Stimulated activated effector memory CD8-positive, alpha-beta T cell treated with anti-CD3 and anti-CD28 coated beads, Interleukin-12 subunit alpha, Interleukin-12 subunit beta, amount 100 ng/mL, for 72 hours (primary cell): ENCODE data around the gene RIN3.
"Not testable (repeated sequence)": the region's sequence is repeated elsewhere in the genome, so short reads cannot be mapped to it uniquely, and the experiment has no call there.

Source experiments
- ATAC-seq: fragments of 150-1000 bp; cut with Tn5 transposase; 2 replicates; pipeline ENCODE4 v1.10.0; 2021
- DNase-seq, 2 donors: peaks; one replicate each; pipeline ENCODE4 v3.0.0; 2021 to 2022; ENCODE audit warnings: low spot score in 2 of 2
- H3K27ac Mint-ChIP-seq: one replicate; pipeline ENCODE4 v1.8.0; 2022; ENCODE audit warnings: mild to moderate bottlenecking, mixed read lengths
- H3K36me3 Mint-ChIP-seq: one replicate; pipeline ENCODE4 v1.8.0; 2022; ENCODE audit warnings: mild to moderate bottlenecking, mixed read lengths
- H3K4me1 Mint-ChIP-seq: one replicate; pipeline ENCODE4 v1.8.0; 2022; ENCODE audit warnings: mixed read lengths
- H3K4me3 Mint-ChIP-seq: one replicate; pipeline ENCODE4 v1.8.0; 2022; ENCODE audit warnings: mild to moderate bottlenecking, mixed read lengths
- H3K9me3 Mint-ChIP-seq: one replicate; pipeline ENCODE4 v1.8.0; 2022; ENCODE audit warnings: mixed read lengths

Gene RIN3

GRCh38 chr14:92678766-92679165 is 165.2 kb downstream of the RIN3 start:
- Mint-ChIP-seq H3K4me1 (peaks cover 49% of the 10 kb centered on the region), H3K9me3 (no peaks in the 10 kb centered on the region), H3K27ac (peak overlapping the region; percentile 40), H3K36me3 (peaks cover 95% of the 10 kb centered on the region), H3K4me3 (no peak overlapping the region)
- DNase-seq (no peak), ATAC-seq (no peak)

GRCh38 chr14:92679246-92679645 is 165.7 kb downstream of the RIN3 start:
- DNase-seq (no peak), ATAC-seq (no peak)
- Mint-ChIP-seq H3K4me3 (no peak overlapping the region), H3K9me3 (no peaks in the 10 kb centered on the region), H3K36me3 (peaks cover 95% of the 10 kb centered on the region), H3K27ac (peak overlapping the region; percentile 63), H3K4me1 (peaks cover 49% of the 10 kb centered on the region)

DNA sequence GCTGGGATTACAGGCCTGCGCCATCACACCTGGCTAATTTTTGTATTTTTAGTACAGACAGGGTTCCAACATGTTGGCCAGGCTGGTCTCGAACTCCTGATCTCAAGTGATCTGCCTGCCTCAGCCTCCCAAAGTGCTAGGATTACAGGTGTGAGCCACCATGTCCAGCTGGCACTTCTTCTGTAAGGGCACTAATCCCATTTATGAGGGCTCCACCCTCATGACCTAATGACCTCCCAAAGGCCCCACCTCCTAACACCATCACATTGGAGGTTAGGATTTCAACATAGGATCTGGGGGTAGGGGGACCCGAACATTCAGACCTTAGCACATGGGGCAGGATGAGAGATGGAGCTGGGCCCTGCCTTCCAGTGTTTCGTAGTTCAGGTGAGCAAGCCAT is 166.7 kb downstream of the RIN3 start:
- not testable (repeated sequence) for ATAC-seq, H3K9me3 Mint-ChIP-seq, DNase-seq, H3K4me3 Mint-ChIP-seq
- Mint-ChIP-seq H3K27ac (peak overlapping the region; percentile 63), H3K4me1 (peaks cover 48% of the 10 kb centered on the region), H3K36me3 (peaks cover 92% of the 10 kb centered on the region)

DNA sequence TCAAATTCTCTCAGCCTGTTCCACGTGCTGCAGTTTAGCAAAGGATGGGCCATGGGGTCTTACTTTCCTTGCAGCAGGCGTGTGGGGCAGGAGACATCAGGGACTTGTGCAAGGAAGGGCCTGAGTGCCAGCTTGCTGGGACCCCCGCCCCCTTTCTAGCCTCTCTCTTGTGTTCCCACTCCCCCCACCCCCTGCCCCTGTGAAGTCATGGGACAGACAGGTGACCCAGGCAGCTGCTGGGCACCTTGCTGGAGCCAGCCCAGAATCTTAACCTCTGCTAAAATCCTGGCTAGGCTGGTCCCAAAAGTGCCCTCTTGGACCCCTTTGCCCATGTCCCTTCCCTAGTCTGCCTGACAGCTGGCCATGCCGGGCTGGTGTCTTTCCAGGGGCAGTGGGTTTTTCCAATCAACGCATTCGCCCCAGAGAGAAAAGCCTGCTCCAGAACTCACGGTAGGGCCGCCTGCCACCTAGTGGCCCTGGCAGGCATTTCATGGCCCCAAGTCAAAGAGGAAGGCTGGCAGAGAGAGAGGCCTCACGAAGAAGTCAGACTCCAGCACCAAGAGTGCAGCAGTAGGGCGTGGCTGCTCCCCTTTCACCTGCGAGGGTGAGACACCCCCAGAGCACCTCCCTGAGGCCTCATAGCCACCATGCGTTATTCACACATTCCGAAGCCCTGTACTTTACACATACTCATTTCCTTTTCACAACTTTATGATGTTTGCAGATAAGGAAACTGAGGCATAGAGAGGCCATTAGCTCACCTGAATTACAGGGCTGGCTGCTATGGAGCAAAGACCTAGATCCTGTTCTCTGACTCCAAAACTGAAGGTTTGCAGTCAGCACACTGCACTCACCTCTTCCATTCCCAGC is 167.4 kb downstream of the RIN3 start:
- ATAC-seq, result peak; percentile 53
- DNase-seq, result peak; percentile 71 to 86
- H3K36me3 Mint-ChIP-seq, result peaks cover 92% of the 10 kb centered on the region
- H3K27ac Mint-ChIP-seq, result peak overlapping the region; percentile 84
- no peaks in the 10 kb centered on the region for H3K9me3 Mint-ChIP-seq
- H3K4me3 Mint-ChIP-seq, result no peak overlapping the region
- H3K4me1 Mint-ChIP-seq, result peaks cover 41% of the 10 kb centered on the region

DNA sequence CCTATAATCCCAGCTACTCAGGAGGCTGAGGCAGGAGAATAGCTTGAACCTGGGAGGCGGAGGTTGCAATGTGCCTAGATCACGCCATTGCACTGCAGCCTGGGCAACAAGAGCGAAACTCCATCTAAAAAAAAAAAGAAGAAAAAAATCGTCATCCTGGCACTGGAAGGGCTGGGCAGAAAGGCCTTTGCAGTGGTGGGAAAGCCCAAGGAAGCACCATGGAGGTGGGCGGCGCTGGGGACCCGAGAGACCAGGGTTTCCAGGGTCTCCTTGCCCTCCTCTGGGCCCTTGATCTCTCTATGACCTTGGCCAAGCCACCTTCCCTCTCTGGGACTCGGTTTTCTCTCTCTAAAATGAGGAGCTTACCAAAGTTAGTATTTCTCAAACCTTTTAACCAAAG is 169.5 kb downstream of the RIN3 start:
- ATAC-seq (no peak), DNase-seq (no peak)
- H3K9me3 Mint-ChIP-seq, result no peaks in the 10 kb centered on the region
- peak overlapping the region; percentile 17 for H3K27ac Mint-ChIP-seq
- no peak overlapping the region for H3K4me3 Mint-ChIP-seq
- peaks cover 82% of the 10 kb centered on the region for H3K36me3 Mint-ChIP-seq
- H3K4me1 Mint-ChIP-seq, result peaks cover 21% of the 10 kb centered on the region

GRCh38 chr14:92684801-92685560 is 171.4 kb downstream of the RIN3 start:
- Mint-ChIP-seq H3K36me3 (peaks cover 81% of the 10 kb centered on the region), H3K4me1 (peaks cover 13% of the 10 kb centered on the region), H3K9me3 (no peaks in the 10 kb centered on the region), H3K4me3 (no peak overlapping the region), H3K27ac (peak overlapping the region; percentile 32)
- ATAC-seq (no peak), DNase-seq (no peak)

DNA sequence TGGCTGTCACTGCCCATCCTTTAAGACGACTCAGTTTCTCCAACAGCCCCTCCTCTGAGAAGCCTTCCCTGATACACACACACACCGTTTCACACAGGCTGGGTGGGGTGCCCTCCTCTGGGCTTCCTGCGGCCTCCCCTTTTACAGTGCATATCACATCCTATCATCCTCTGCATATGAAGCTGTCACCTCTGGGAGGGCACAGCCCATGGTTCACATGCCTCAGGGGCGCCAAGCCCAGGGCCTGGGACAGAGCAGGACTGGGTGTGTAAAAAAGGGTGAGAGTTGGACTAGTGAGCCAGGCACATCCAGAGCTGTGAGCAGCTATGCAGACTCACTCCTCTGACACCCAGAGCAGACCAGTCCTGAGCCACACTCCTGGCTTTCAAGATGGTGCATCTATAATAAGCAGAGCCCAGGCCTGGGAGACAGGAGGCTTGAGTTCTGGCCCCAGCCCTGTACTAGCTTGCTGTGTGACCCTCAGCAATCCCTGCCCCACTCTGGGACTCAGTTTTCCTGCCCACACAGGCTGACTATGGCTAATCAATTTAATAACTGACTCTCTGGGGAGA is 172.3 kb downstream of the RIN3 start:
- H3K9me3 Mint-ChIP-seq, result no peaks in the 10 kb centered on the region
- ATAC-seq (no peak), DNase-seq (no peak)
- H3K4me3 Mint-ChIP-seq, result no peak overlapping the region
- H3K36me3 Mint-ChIP-seq, result peaks cover 86% of the 10 kb centered on the region
- H3K27ac Mint-ChIP-seq, result peak overlapping the region; percentile 32
- H3K4me1 Mint-ChIP-seq, result peaks cover 13% of the 10 kb centered on the region

DNA sequence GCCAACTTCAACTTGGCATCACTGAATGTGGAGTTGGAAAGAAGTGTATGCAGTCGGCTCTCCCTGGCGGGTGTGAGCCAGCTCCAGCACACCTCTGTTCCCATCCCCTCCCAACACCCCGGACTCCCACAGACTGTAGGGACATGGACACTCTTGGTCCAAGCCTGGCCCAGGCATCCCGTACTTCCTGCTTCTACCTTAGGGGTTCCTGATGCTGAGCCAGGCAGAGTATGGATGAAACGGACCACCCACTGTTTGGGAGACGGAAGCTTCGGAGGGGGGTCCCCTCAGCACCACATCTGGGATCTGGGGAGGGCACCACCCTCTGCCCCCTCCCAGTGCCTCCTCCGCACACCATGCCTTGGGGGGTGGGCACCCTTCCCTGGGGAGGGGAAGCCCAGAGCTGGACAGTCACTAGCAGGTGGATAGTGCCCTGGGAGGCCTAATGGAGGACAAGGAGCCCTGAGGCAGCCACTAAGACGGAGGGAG is 172.9 kb downstream of the RIN3 start:
- no peaks in the 10 kb centered on the region for H3K9me3 Mint-ChIP-seq
- peaks cover 7% of the 10 kb centered on the region for H3K4me1 Mint-ChIP-seq
- H3K27ac Mint-ChIP-seq, result no peak overlapping the region
- H3K36me3 Mint-ChIP-seq, result peaks cover 82% of the 10 kb centered on the region
- DNase-seq, result no peak
- no peak for ATAC-seq
- no peak overlapping the region for H3K4me3 Mint-ChIP-seq

GRCh38 chr14:92686900-92687427 is 173.4 kb downstream of the RIN3 start:
- Mint-ChIP-seq H3K27ac (no peak overlapping the region), H3K4me3 (no peak overlapping the region), H3K36me3 (peaks cover 76% of the 10 kb centered on the region), H3K9me3 (no peaks in the 10 kb centered on the region), H3K4me1 (peaks cover 10% of the 10 kb centered on the region)
- peak; percentile 17 for ATAC-seq
- DNase-seq, result peak in 1 of 2 donors; percentile 91

DNA sequence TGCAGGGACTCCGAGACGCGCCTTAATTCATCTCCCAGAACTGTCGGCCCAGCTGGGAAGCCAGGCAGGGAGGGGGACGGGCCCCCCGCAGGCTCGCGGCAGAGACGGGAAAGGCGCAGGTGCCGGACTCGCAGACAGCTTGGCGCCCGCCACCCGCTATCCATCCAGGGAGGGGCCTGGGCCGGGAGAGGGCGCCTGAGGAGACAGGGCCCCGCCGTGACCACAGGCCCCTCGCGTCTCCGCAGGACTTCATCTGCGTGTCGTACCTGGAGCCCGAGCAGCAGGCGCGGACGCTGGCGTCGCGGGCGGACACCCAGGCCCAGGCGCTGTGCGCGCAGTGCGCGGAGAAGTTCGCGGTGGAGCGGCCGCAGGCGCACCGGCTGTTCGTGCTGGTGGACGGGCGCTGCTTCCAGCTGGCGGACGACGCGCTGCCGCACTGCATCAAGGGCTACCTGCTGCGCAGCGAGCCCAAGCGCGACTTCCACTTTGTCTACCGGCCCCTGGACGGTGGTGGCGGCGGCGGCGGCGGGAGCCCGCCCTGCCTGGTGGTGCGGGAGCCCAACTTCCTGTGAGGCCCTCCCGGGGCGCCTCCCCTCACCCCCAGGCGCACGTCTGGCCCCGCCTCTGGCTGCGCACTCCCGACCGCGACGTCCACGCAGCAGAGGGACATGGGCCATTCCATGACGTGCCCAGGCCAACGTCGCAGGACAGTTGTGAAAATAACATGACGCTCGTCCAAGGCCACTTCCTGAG is 174.3 kb downstream of the RIN3 start:
- Mint-ChIP-seq H3K9me3 (no peaks in the 10 kb centered on the region), H3K4me1 (peaks cover 19% of the 10 kb centered on the region), H3K4me3 (no peak overlapping the region), H3K27ac (no peak overlapping the region), H3K36me3 (peaks cover 68% of the 10 kb centered on the region)
- ATAC-seq, result no peak
- no peak for DNase-seq

DNA sequence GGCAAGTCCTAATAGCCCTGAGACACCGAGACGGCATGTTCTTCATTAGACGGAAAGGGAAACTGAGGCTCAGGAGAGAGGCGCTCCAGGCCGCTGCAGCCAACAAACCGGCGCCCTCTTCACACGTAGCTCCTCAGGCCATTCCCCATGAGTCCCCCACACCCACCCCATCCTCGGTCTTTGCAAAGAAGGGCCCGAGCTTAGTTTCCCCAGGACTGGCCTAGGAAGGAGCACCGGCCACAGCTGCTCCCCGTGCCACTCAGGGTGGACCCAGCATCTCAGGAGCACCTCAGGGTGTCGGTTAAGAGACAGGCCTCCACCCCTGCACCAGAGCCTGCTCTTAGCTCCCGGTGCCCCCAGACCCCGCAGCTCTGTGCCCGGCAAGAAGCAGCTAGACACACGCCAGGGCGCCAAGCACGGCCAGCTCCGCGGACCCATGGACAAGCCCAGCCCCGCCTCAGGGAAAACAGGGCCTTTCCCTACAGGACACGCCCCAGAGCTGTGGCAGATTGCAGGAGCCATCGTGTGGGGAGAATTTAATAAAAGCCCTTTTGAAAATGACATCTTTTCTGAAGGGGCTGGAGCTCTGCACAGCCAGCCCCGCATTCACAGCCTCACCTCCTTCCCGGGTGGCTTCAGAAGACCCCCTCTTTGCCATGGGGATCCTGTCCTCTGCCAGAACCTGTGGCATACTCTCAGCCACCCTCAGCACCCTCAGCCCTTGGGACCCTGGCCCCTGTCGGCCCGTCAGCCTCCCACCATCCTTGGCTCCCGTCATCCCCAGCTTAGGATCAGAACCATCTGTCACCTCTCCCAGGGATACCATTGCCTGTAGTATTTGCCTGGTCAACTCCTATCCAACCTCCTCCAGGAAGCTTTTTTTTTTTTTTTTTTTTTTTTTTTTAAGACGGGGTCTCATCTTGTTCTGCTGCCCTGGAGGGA is 175.1 kb downstream of the RIN3 start:
- H3K4me1 Mint-ChIP-seq, result peaks cover 24% of the 10 kb centered on the region
- no peaks in the 10 kb centered on the region for H3K9me3 Mint-ChIP-seq
- H3K36me3 Mint-ChIP-seq, result peaks cover 59% of the 10 kb centered on the region
- ATAC-seq, result no peak
- H3K4me3 Mint-ChIP-seq, result no peak overlapping the region
- no peak overlapping the region for H3K27ac Mint-ChIP-seq
- no peak for DNase-seq

- Mint-ChIP-seq H3K36me3 (peaks cover 53% of the 10 kb centered on the region), H3K4me3 (no peak overlapping the region), H3K27ac (peak overlapping the region; percentile 23), H3K4me1 (peaks cover 32% of the 10 kb centered on the region), H3K9me3 (no peaks in the 10 kb centered on the region)
- ATAC-seq (peak; percentile 33), DNase-seq (no peak)
Measured at GRCh38 chr14:92690171-92691011, 176.8 kb downstream of the RIN3 start.

GRCh38 chr14:92692822-92693226 is 179.2 kb downstream of the RIN3 start:
- H3K4me3 Mint-ChIP-seq, result no peak overlapping the region
- H3K36me3 Mint-ChIP-seq, result peaks cover 48% of the 10 kb centered on the region
- H3K27ac Mint-ChIP-seq, result peak overlapping the region; percentile 78
- H3K9me3 Mint-ChIP-seq, result no peaks in the 10 kb centered on the region
- ATAC-seq (peak; percentile 22), DNase-seq (no peak)
- H3K4me1 Mint-ChIP-seq, result peaks cover 40% of the 10 kb centered on the region
